ENCODE results near the gene C1orf167. TPM values are rescaled to one million over a fixed set of nuclear protein-coding genes. Genes with fewer than 3 reads are reported as not detected.
A peak's percentile ranks its signal among the peaks of the same experiment; 100 is the strongest.

Gene C1orf167
- total and polyA plus RNA-seq, 10 of the 15 experiments (the other 5 are each of a cell fraction or from before 2014, with no cell fraction given), result 0.17 to 0.31 TPM; not detected in 8

DNA sequence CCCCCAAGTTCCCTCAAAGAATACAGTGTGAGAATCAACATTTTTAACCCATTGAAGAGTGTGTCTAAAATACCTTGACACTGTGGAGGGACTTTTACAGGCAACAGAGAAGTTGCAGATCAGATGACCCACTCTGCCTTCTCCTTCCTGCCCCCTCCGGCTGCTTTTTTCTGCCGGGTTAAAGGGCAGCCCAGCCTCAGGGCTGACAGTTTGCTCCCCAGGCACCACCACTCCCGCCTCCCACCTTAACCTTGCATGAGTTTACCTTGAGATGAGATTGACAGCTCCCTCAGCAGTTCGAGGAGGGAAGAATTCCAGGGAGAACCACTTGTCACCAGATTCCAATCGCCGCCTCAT, 40.6 kb downstream of the C1orf167 start (continued):
- TF ChIP-seq TARDBP (IDR thresholded peaks at IDR 0.05; ENCODE audit: borderline replicate concordance) (no peak), YBX1 (IDR thresholded peaks at IDR 0.05) (no peak), PAX5 (IDR thresholded peaks at IDR 0.05; ENCODE audit: borderline replicate concordance, low read depth, low read length) (no peak), MYC (IDR thresholded peaks at IDR 0.05; ENCODE audit: insufficient read depth, insufficient read length, insufficient replicate concordance, low read length, severe bottlenecking) (no peak), MYB (IDR thresholded peaks at IDR 0.05; ENCODE audit: borderline replicate concordance, low read depth, low read length) (no peak), IKZF2 (IDR thresholded peaks at IDR 0.05) (no peak), POU2F2 (IDR thresholded peaks at IDR 0.05; ENCODE audit: borderline replicate concordance, low read depth, low read length) (no peak), ESRRA (IDR thresholded peaks at IDR 0.05; ENCODE audit: low read length) (no peak), CEBPB (IDR thresholded peaks at IDR 0.05; ENCODE audit: borderline replicate concordance in 1 of 2, low read depth in 2 of 2, low read length in 2 of 2) (no peak), KAT2A (conservative IDR thresholded peaks at IDR 0.05; ENCODE audit: control insufficient read depth, low read depth, low read length) (no peak), BRCA1 (IDR thresholded peaks at IDR 0.05; ENCODE audit: low read depth, low read length) (no peak)
- TF ChIP-seq, protein P1, sequence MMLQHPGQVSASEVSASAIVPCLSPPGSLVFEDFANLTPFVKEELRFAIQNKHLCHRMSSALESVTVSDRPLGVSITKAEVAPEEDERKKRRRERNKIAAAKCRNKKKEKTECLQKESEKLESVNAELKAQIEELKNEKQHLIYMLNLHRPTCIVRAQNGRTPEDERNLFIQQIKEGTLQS (IDR thresholded peaks at IDR 0.05; ENCODE audit: borderline replicate concordance, extremely low read depth, low read depth, low read length), result no peak
- TF ChIP-seq, protein P2, sequence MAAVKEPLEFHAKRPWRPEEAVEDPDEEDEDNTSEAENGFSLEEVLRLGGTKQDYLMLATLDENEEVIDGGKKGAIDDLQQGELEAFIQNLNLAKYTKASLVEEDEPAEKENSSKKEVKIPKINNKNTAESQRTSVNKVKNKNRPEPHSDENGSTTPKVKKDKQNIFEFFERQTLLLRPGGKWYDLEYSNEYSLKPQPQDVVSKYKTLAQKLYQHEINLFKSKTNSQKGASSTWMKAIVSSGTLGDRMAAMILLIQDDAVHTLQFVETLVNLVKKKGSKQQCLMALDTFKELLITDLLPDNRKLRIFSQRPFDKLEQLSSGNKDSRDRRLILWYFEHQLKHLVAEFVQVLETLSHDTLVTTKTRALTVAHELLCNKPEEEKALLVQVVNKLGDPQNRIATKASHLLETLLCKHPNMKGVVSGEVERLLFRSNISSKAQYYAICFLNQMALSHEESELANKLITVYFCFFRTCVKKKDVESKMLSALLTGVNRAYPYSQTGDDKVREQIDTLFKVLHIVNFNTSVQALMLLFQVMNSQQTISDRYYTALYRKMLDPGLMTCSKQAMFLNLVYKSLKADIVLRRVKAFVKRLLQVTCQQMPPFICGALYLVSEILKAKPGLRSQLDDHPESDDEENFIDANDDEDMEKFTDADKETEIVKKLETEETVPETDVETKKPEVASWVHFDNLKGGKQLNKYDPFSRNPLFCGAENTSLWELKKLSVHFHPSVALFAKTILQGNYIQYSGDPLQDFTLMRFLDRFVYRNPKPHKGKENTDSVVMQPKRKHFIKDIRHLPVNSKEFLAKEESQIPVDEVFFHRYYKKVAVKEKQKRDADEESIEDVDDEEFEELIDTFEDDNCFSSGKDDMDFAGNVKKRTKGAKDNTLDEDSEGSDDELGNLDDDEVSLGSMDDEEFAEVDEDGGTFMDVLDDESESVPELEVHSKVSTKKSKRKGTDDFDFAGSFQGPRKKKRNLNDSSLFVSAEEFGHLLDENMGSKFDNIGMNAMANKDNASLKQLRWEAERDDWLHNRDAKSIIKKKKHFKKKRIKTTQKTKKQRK (IDR thresholded peaks at IDR 0.05; ENCODE audit: low read depth, low read length), result no peak
- TF ChIP-seq, protein P3, sequence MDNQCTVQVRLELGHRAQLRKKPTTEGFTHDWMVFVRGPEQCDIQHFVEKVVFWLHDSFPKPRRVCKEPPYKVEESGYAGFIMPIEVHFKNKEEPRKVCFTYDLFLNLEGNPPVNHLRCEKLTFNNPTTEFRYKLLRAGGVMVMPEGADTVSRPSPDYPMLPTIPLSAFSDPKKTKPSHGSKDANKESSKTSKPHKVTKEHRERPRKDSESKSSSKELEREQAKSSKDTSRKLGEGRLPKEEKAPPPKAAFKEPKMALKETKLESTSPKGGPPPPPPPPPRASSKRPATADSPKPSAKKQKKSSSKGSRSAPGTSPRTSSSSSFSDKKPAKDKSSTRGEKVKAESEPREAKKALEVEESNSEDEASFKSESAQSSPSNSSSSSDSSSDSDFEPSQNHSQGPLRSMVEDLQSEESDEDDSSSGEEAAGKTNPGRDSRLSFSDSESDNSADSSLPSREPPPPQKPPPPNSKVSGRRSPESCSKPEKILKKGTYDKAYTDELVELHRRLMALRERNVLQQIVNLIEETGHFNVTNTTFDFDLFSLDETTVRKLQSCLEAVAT (IDR thresholded peaks at IDR 0.05), result 0 out of 2 replicates have a peak, but pooled peaks have one; percentile 13
